ENCODE results near the gene TBC1D16.

TBC1D16 gene

GRCh38 chr17:79936050-79936449 is 99.6 kb downstream of the TBC1D16 start:
- in situ Hi-C loops (cut with MboI; ENCODE audit: low pct_unique_long_range_greater_than_20kb, low sequenced_read_pairs): no loop called here
- DNase-seq: no peak

GRCh38 chr17:79935197-79935885 is 100.3 kb downstream of the TBC1D16 start:
- in situ Hi-C loops (cut with MboI; ENCODE audit: low pct_unique_long_range_greater_than_20kb, low sequenced_read_pairs): no loop called here
- no peak for DNase-seq

- DNase-seq: no peak
- in situ Hi-C loops (cut with MboI; ENCODE audit: low pct_unique_long_range_greater_than_20kb, low sequenced_read_pairs): no loop called here
Observed at GRCh38 chr17:79934653-79934970, 101.1 kb downstream of the TBC1D16 start.

GRCh38 chr17:79933863-79934652 is 101.6 kb downstream of the TBC1D16 start:
- peak; percentile 67 for DNase-seq
- in situ Hi-C loops (cut with MboI; ENCODE audit: low pct_unique_long_range_greater_than_20kb, low sequenced_read_pairs): no loop called here

- DNase-seq: no peak
- in situ Hi-C loops (cut with MboI; ENCODE audit: low pct_unique_long_range_greater_than_20kb, low sequenced_read_pairs): no loop called here
Observed at GRCh38 chr17:79932451-79933306, 103.0 kb downstream of the TBC1D16 start.

GRCh38 chr17:79931817-79932309 is 103.8 kb downstream of the TBC1D16 start:
- in situ Hi-C loops (cut with MboI; ENCODE audit: low pct_unique_long_range_greater_than_20kb, low sequenced_read_pairs): no loop called here
- no peak for DNase-seq

- no peak for DNase-seq
- in situ Hi-C loops (cut with MboI; ENCODE audit: low pct_unique_long_range_greater_than_20kb, low sequenced_read_pairs): no loop called here
Observed at GRCh38 chr17:79930877-79931816, 104.5 kb downstream of the TBC1D16 start.

GRCh38 chr17:79930062-79930876 is 105.4 kb downstream of the TBC1D16 start:
- in situ Hi-C loops (cut with MboI; ENCODE audit: low pct_unique_long_range_greater_than_20kb, low sequenced_read_pairs): no loop called here
- DNase-seq: no peak

- in situ Hi-C loops (cut with MboI; ENCODE audit: low pct_unique_long_range_greater_than_20kb, low sequenced_read_pairs): no loop called here
- no peak for DNase-seq
Observed at GRCh38 chr17:79929257-79930061, 106.2 kb downstream of the TBC1D16 start.

- in situ Hi-C loops (cut with MboI; ENCODE audit: low pct_unique_long_range_greater_than_20kb, low sequenced_read_pairs): no loop called here
- no peak for DNase-seq
Observed at GRCh38 chr17:79928502-79929256, 107.0 kb downstream of the TBC1D16 start.

- in situ Hi-C loops (cut with MboI; ENCODE audit: low pct_unique_long_range_greater_than_20kb, low sequenced_read_pairs): no loop called here
Observed at GRCh38 chr17:79927688-79928501, 107.8 kb downstream of the TBC1D16 start.

GRCh38 chr17:79927136-79927661 is 108.5 kb downstream of the TBC1D16 start:
- in situ Hi-C loops (cut with MboI; ENCODE audit: low pct_unique_long_range_greater_than_20kb, low sequenced_read_pairs): no loop called here
- no peak for DNase-seq

More at GRCh38 chr17:79927688-79928501, 107.8 kb downstream of the TBC1D16 start:
- DNase-seq: no peak

- in situ Hi-C loops (cut with MboI; ENCODE audit: low pct_unique_long_range_greater_than_20kb, low sequenced_read_pairs): no loop called here
Observed at GRCh38 chr17:79926605-79927135, 109.0 kb downstream of the TBC1D16 start.

GRCh38 chr17:79926142-79926604 is 109.5 kb downstream of the TBC1D16 start:
- in situ Hi-C loops (cut with MboI; ENCODE audit: low pct_unique_long_range_greater_than_20kb, low sequenced_read_pairs): no loop called here
- DNase-seq: no peak

More at GRCh38 chr17:79926605-79927135, 109.0 kb downstream of the TBC1D16 start:
- no peak for DNase-seq
